ENCODE measurements around the gene SLC34A3. TPM values are rescaled to one million over a fixed set of nuclear protein-coding genes. Genes with fewer than 3 reads are reported as not detected.
A peak's percentile ranks its signal among the peaks of the same experiment; 100 is the strongest.

Gene SLC34A3
- not detected in 2 replicates for total RNA-seq (2014; rRNA removed; shearing (Covaris generic))
- 1.2 TPM in 1 of 2 replicates, not detected in the other for polyA plus RNA-seq (2014; cell fraction: nucleus; rRNA removed)

DNA sequence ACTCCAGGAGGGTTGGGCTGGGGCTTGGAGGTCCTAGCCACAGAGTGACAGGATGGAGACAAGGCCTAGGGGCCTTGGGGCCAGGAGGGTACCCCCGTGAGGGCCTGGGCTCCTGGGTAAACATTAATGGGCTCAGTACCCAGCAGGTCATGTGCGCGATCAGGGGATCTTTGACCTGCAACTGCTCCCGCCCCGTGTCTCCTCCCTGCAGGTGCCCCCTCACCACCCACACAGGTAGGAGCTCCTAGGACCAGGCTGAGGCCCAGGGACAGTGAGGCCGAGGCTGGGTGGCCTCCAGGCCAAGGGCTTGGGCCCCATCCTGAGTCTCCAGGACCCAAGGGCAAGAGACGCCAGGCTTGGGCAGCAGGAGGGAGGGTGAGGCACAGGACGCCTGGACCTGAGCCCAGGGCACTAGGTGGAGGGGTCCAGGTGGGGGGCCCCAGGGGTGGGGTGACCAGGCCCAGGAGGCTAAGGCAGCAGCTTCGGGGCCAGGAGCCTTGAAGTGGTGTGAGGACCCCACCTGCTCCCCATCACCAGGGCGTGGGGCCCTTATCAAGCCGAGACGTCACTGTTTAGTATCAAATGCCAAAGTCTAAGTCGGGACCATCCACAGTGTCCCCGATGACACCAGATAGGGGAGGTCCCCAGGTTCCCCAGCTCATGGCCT lies at the start of gene SLC34A3:
Gene SLC34A3, plus strand, starts transcription at position 197 of the 667 bp plus-strand sequence. CDS start 802 bp downstream, outside the sequence.
- no peak for DNase-seq (ENCODE audit: extremely low read depth, low read depth)

DNA sequence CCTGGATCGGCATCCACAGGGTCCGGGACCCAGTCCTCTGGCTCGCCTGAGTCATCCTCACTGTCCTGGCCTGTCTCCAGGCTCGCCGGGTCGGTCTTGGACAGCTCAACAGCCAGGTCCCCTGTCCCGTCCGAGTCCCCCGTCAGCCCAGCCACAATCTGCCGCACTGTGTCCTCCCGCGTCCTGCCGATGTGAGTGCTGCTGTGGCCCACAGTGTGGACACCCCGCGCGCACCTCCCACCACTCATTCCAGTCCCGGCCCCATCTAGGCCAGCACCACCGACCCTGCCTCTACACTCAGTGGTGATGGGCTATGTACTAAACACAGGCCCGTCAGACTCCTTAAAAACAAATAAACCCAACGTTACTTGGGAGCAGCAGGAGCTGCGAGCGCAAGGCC lies 49.0 kb upstream of the SLC34A3 start:
- DNase-seq (ENCODE audit: extremely low read depth, low read depth) = no peak

DNA sequence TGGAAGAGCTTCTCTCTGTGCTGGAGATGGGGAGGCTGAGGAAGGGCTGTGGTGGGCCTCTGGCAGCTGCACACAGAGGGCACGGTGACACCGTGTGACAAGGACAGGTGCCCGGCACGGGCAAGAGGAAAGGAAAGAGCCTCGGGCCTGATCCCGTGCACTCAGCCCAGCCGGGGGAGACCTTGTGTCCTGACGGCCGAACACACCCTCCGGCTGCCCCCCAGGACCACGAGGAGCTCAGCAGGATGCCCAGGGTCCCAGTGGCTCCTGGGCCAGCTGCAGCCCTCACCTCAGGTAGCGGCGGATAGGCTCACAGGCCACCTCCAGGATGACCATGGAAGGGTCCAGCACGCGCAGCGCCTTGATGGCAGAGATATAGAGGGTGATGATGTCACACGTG lies 47.9 kb upstream of the SLC34A3 start:
- DNase-seq (ENCODE audit: extremely low read depth, low read depth) = no peak

DNA sequence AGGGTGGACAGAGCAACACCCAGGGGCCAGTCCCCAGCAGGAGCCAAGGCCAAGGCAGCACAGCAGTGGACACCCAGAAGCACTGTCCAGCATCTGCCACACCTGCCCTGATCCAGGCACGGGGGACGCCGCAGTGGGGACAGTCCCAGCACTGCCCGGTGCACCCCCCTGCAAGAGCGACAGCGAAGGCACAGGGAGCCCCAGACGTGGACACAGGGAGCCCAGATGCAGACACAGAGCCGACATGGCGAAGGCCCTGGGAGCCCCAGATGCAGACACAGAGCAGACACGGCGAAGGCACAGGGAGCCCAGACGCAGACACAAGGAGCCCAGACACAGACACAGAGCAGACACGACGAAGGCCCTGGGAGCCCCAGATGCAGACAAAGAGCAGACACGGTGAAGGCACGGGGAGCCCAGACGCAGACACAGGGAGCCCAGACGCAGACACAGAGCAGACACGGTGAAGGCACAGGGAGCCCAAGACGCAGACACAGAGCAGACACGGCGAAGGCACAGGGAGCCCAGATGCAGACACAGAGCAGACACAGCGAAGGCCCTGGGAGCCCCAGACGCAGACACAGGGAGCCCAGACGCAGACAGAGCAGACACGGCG lies 46.6 kb upstream of the SLC34A3 start:
- DNase-seq (ENCODE audit: extremely low read depth, low read depth) = no peak

DNA sequence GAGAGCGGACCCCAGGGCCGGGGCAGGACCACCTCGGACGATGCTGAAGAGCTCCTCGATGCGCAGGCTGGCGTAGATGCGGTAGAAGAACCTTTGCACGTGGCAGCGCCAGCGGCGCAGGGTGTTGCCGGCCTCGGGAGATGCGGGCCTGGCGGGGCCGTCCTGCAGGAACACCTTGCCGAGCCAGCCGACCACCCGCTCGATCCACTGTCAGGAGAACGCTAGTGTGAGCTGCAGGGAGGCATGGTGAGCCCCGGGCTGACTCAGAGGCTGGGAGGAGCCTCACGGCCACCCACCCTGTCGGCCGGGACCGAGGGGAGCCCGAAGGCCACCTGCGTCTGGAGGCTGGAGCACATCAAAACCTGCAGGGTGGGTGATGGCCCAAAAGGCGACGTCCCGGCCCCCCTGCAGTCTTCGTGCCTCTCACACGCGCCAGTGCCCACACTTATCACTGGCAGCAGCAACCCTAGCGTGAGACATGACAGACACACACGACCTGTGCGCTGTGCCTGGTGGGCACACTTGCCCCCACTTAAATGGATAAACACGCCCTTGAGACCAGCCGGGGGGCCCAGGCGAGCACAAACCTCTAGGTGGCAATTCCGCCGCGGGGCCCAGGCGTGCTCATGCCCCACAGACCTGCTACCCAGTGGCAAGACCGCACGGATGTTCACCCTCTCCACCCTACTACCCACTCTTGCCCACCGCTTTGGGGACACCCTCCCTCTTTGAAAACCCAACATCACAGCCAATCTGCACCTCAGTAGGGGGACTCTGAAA lies 45.6 kb upstream of the SLC34A3 start:
- no peak for DNase-seq (ENCODE audit: extremely low read depth, low read depth)

DNA sequence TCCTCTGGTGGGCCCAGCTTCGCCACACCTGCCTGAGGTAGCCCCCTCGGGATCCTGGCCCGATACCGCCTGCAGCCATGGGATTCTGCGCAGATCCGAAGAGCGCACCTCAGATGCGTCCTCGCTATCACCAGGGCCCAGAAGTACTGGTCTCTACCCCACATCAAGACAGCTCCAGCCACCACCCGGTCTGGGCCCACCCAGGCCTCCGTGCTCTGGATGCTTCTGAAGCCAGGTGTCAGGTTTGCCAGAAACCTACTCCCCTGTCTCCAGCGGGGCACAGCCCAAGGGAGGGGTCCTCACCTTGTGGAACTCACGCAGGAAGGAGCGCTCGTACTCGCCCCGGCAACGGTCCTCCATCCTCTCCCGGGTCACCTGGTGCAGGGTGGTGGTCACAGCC lies 44.8 kb upstream of the SLC34A3 start:
- no peak for DNase-seq (ENCODE audit: extremely low read depth, low read depth)

DNA sequence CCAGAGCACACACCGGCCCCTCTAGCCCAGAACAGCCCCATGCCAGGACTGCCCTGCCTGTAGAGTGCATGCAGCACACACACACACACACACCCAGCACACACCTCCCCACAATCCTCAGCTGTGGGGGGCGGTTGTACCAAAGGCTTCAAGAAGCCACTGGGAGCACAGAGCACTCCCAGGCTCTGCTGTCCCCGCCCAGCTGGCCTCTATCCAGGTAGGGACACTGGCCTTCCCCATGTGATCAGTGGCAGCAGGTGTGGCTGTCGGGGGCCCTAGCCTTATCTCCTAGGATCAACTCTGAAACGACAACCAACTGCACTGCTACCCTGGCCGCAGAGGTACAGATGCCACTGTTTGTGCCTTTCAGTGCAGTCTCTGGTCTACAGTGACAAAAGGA lies 44.3 kb upstream of the SLC34A3 start:
- DNase-seq (ENCODE audit: extremely low read depth, low read depth) = no peak

DNA sequence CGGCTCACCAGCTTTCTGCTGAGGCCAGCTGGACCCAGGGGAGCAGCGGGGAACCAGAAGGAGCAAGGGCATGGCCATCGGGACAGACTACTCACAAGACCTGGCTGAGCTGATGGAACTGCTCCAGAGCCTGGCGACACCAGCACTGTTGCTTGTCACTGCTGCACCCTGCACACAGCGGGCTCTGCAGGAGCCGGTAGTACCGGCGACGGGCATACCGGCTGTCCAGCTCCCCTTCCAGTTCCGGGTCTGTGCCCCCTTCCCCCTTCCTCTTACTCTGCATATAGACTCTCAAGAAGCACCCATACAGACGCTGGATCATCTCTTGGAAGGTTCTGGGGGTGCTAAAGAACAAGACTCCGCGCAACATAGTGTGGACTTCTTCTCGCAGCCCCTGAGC lies 43.3 kb upstream of the SLC34A3 start:
- no peak for DNase-seq (ENCODE audit: extremely low read depth, low read depth)

DNA sequence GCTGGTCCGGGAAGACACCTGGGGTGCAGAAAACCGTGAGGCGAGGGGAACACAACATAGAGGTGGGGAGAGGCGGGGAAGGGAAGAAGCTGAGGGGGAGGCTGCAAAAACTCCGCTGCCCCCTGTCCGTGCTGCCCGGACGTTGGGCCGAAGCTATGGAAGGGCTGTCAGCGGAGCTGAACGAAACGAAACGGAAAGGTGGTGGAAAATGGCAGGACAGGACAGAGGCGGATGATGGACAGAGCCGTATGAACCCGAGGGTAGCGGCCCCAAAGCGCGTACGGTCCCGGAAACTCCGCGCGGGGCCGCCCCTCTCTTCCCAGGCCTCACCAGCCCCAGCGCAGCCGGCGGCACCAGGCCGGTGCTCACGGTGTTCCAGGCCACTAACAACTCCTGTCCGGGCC lies 42.6 kb upstream of the SLC34A3 start:
- DNase-seq (ENCODE audit: extremely low read depth, low read depth) = no peak

DNA sequence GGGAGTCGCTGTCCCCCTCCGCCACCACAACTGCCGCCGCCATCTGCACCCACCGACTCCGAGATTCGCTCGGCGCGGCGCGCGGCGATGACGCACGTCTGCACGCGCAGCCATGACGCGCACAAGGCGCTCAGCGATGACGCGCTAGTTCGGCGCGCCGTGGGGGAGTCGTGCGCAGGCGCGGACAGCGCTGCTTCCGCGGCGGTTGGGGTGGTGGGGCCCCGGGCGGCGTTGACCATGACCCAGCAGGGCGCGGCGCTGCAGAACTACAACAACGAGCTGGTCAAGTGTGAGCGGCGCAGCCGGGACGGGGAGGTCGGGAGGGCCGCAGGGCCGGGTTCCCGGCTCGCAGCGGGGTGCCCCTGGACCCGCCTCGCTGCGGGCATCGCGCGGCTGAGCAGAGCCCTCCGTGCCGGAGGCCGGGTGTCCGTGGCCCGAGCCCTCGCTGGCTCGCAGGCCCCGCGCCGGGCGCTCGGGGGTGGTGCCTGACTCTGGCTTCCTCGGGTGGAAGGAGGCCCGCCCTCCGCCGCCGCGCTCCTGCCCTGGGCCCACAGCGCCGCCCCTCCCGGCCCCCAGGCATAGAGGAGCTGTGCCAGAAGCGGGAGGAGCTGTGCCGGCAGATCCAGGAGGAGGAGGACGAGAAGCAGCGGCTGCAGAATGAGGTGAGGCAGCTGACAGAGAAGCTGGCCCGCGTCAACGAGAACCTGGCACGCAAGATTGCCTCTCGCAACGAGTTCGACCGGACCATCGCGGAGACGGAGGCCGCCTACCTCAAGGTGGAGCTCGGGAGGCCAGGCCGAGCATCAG lies 42.0 kb upstream of the SLC34A3 start, which contains the start of the genes ANAPC2 and SSNA1:
Gene ANAPC2, minus strand, starts transcription at position 71 of the 807 bp plus-strand sequence. Its CDS starts 28 bp downstream, at position 43.
Gene SSNA1, plus strand, starts transcription at position 187 of the 807 bp plus-strand sequence. Its CDS starts 51 bp downstream, at position 238.
- DNase-seq (ENCODE audit: extremely low read depth, low read depth) = peak; percentile 93

DNA sequence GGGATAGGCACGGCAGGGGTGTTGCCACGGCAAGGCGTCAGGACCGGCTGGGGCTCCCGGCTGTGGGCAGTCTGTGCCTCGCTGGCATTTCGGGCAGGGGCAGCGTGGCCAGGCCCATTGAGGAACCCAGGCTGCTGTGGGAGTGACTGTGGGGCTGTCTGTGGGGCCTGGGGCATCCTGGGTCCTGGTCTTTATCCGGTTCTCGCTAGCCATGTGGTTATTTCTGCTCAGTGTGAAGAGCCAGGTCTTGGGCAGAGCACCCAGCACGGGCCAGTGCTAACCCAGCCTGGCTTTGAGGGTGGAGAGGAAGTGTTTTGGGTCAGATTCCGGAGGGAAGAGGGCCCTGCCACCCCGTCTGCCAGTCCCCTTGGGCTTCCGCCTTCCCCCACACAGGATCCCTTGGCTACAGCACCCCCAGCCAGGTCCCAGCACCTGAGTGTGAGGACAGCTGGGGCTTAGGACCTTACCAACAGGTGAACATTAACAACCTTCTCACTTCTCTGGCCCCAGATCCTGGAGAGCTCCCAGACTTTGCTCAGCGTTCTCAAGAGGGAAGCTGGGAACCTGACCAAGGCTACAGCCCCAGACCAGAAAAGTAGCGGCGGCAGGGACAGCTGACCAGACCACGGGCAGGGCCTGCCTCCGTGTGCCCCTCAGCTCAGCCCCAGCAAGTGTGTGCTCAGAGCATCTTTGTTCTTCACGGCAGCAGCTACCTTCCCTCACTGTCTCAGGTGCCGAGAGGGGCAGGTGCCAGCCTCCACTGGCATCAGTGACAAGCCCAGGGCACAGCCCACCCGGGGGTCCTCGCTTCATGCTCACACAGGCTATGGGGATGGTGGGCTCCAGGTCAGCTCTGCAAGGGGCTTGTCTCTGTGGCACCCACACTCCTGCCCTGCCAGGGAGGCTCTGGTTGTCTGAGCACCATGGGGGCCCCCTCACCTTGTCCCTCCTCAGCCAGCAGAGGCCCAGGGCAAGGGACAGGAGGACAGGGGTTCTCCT lies 41.1 kb upstream of the SLC34A3 start:
- no peak for DNase-seq (ENCODE audit: extremely low read depth, low read depth)

DNA sequence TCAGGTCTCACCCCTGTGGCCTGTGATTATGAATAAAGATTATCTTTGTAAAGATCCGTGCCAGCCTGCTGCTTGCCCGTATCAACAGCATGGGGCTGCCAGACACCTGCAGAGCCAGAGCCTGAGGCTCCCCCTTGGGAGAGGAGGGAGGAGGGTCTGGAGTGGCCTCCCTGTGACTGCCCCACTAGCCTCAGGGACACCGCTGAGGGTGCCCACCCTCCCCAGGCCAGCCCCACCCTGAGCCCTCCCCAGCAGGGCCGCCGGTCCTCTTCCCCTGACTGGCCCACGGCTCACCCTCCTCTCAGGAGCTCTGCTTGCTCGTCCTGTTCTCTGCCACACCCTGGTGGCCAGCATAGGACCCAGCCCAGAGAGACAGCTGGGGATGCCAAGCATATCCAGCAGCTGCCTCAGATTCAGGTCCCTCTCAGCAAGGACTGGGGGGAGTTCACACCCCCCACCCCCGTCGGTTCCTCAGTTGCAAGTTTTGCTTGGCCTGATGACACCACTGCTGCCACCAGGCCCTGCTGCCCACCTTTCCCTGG lies 40.3 kb upstream of the SLC34A3 start:
- no peak for DNase-seq (ENCODE audit: extremely low read depth, low read depth)

DNA sequence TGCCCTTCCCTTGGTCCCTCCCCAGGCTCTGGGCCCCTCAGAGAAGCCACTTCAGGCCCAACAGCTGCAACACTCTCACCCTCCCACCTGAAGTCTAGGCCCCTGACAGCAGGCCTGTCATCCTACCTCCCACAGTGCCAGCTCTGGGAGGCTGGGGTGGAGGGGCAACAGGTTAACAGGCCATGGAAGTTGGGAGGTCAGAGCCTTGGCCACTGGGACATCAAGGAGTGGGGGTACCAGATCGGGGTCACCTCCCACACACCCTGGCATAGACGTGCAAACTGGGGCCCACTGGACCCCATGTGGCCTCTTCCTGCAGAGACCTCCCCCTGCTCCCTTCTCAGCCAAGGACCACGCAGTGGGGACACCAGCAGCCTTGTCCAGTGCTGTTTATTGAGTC lies 39.5 kb upstream of the SLC34A3 start:
- DNase-seq (ENCODE audit: extremely low read depth, low read depth) = no peak

DNA sequence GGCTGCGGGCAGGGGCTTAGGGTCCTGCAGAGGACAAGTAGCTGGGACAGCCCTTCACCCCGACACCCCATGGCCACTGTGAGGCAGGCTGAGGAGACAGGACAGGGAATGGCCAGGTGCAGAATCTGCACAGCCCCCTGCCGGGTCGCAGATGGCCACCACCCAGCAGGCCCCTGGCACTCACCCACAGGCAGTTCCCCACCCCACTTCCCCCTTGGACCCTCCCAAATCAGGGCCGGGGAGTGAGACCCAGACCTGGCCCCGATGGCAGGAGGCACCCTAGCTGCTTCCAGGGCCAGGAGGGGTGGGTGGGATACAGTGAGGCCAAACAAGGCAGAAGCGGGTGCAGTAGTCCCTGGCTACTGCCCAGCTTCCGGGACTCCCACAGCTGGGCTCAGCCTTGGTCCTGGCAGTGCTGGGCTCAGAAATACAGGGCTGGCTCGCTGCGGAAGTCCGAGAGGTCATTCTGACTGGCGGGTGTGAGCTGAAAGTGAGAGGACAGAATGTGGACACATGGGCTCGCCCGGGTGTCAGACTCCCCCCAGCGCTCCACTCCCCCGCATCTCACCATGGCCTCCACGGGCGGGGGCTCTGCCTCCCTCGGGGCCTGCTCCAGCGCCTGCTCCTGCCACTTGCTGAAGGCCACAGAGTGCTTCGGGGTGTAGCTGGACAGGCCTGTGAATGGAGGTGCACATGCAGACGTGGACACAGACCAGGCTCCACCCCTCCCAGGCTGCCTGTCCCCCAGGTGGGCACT lies 38.8 kb upstream of the SLC34A3 start:
- no peak for DNase-seq (ENCODE audit: extremely low read depth, low read depth)

DNA sequence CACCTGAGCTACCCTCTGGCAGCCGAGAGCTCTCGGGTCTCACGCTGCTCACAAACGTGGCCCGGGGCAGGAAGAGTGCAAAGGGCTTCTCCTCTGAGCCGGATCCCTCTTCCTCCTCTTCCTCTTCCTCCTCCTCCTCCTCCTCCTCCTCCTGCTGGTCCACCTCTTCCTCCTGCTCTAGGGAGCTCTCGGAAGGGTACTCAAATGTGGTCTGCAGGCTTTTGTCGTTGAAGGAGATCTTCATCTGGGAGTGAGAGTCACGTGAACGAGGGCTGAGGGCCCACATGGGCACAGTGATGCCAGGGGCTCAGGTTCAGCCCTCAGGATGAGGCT lies 38.3 kb upstream of the SLC34A3 start:
- DNase-seq (ENCODE audit: extremely low read depth, low read depth) = no peak

DNA sequence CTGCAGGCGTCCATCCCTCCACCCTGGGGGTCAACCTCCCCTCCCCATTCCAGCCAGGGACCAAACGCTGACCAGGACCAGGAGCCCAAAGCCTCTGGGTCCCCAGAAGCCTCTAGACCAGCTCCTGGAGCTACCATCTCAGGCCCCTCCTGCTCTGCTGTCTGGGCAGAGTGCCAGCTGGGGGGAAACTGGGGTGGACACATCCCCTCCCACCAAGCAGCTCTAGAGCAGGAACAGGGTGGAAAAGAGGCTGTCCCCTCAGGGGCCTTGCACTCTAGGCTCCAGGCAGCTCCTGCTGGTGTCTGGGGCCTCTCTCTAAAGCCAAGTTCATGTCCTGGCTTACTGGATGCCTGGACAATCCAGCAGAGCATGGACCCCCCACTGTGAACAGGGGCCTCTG lies 37.8 kb upstream of the SLC34A3 start:
- no peak for DNase-seq (ENCODE audit: extremely low read depth, low read depth)

DNA sequence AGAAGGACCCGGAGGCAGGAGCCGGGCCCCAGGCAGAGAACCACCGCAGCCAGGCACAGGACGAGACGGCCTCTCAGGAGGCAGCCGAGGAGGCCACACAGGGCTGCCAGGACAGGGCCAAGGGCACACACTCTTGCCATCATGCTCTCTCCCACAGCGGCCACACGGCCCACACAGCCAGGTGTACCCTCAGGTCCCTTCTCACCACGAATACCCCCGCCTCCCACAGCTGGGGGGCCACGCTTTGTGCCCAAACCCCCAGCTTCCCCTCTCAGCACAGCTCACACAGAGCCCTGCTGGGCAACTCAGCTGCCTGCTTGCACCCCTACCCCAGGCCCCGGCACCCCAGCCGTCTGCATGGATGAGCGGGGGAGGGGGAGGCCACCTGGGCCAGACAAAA lies 36.9 kb upstream of the SLC34A3 start:
- no peak for DNase-seq (ENCODE audit: extremely low read depth, low read depth)

DNA sequence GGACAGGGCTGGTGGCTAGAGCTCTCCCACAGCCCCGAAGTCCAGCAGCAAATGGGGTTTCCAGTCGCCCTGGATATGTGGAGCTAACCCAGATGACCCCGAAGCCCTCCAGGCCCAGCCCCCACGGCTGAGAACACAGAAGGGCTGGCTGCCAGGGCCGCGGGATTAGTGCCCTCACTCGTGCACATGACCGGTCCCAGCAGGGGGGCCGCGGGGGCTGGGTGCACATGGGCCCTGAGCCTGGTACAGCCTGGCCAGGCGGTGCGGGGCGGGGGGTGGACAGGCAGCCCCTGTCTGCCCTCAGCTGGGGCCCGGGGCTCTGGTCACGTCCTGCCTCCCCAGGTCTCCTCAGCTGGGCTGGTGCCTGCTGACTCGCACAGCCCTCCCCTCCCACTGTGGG lies 36.3 kb upstream of the SLC34A3 start:
- no peak for DNase-seq (ENCODE audit: extremely low read depth, low read depth)

All from NCI-H460 (cell line).